Endothelial cell of umbilical vein (primary cell): ENCODE results near the gene CAPN7. TPM values are rescaled to one million over a fixed set of nuclear protein-coding genes. Genes with fewer than 3 reads are reported as not detected.

ENCODE experiments used
- BruUV-seq: library from RNA; stranded (reverse); fragments of 400-500 nt; replicated peaks from 2 replicates; lab custom pipeline; 2021; lab: Mats Ljungman, UMichigan
- CTCF ChIA-PET: fragments of 300-600, 350-600 bp; sonication (Branson Sonifier 250); formaldehyde crosslinking; loops from one replicate; lab custom pipeline; 2021; ENCODE audit warnings: antibody characterized with exemption, inconsistent platforms; lab: Charles Lee
- POLR2A ChIA-PET: fragments of 300-600, 350-600 bp; sonication (Branson Sonifier 250); formaldehyde crosslinking; loops from one replicate; lab custom pipeline; 2021; ENCODE audit warnings: antibody characterized with exemption, inconsistent platforms; lab: Charles Lee
- DNase-seq: peaks from one replicate; pipeline ENCODE4 v3.0.0-alpha.2; 2011; ENCODE audit warnings: low read depth, low spot score
- FAIRE-seq: peaks from 2 replicates; lab custom pipeline; 2011; peaks lifted over from hg19 to GRCh38; lab: Jason Lieb, UNC
- H2AFZ ChIP-seq: 2 replicates; pipeline ENCODE4 v1.6.0; 2012; ENCODE audit warnings: low read depth, low read length, control low read depth, inconsistent platforms
- H3K27ac ChIP-seq: 2 replicates; pipeline ENCODE4 v1.5.1; 2011; ENCODE audit warnings: low read depth, mild to moderate bottlenecking, control low read depth, low read length, moderate library complexity; ENCODE audit not compliant: insufficient read depth
- H3K27me3 ChIP-seq, 2 experiments: 2 replicates each; pipeline versions ENCODE4 v1.6.0 to v1.6.1; 2011; ENCODE audit warnings: low read length in 2 of 2, mixed read lengths in 1 of 2; ENCODE audit not compliant: control insufficient read depth in 2 of 2, insufficient read depth in 2 of 2
- H3K36me3 ChIP-seq, 2 experiments: 2 replicates in 1 of 2; 3 replicates in 1 of 2; pipeline ENCODE4 v1.5.1; 2011; ENCODE audit warnings: low read length in 2 of 2, mild to moderate bottlenecking in 1 of 2, moderate library complexity in 1 of 2; ENCODE audit not compliant: control insufficient read depth in 2 of 2, insufficient read depth in 2 of 2; ENCODE audit errors: extremely low read depth in 1 of 2
- H3K4me1 ChIP-seq: 3 replicates; pipeline ENCODE4 v1.5.1; 2011; ENCODE audit warnings: mild to moderate bottlenecking, low read length; ENCODE audit not compliant: control insufficient read depth, insufficient read depth; ENCODE audit errors: extremely low read depth
- H3K4me2 ChIP-seq: 2 replicates; pipeline ENCODE4 v1.6.1; 2011; ENCODE audit warnings: low read length, control low read depth, mixed read lengths; ENCODE audit not compliant: insufficient read depth
- H3K4me3 ChIP-seq, 3 experiments: fragments of 200-600 bp in 1 of 3; sonication (generic), shearing (Covaris generic) in 1 of 3; replicated peaks in 1 of 3; 2 replicates each; pipeline ENCODE4 v1.5.1; 2011 to 2016; ENCODE audit warnings: control low read depth in 3 of 3, low read length in 3 of 3, mild to moderate bottlenecking in 2 of 3, inconsistent platforms in 1 of 3, low read depth in 1 of 3, moderate library complexity in 1 of 3; ENCODE audit not compliant: insufficient read depth in 1 of 3
- H3K79me2 ChIP-seq: 2 replicates; pipeline ENCODE4 v1.6.0; 2012; ENCODE audit warnings: low read length, inconsistent platforms; ENCODE audit not compliant: control insufficient read depth, insufficient read depth
- H3K9ac ChIP-seq: replicated peaks from 2 replicates; pipeline ENCODE3; 2011; ENCODE audit warnings: low read length, control low read depth; ENCODE audit not compliant: insufficient read depth; ENCODE audit errors: extremely low read depth
- H3K9me1 ChIP-seq: replicated peaks from 3 replicates; pipeline ENCODE4 v1.6.0; 2011; ENCODE audit warnings: mild to moderate bottlenecking, low read length; ENCODE audit not compliant: control insufficient read depth, insufficient read depth; ENCODE audit errors: extremely low read depth
- H3K9me3 ChIP-seq: replicated peaks from 2 replicates; pipeline ENCODE4 v1.5.1; 2012; ENCODE audit warnings: low read length, inconsistent platforms; ENCODE audit not compliant: control insufficient read depth, insufficient read depth
- H4K20me1 ChIP-seq: replicated peaks from 2 replicates; pipeline ENCODE3; 2011; ENCODE audit warnings: mild to moderate bottlenecking, low read length; ENCODE audit not compliant: control insufficient read depth, insufficient read depth; ENCODE audit errors: extremely low read depth
- EZH2 ChIP-seq: IDR thresholded peaks from 2 replicates; pipeline ENCODE4 v1.6.1; 2012; ENCODE audit warnings: borderline replicate concordance, low read depth, mild to moderate bottlenecking, moderate library complexity, low read length, inconsistent platforms; ENCODE audit not compliant: severe bottlenecking
- FOS ChIP-seq: IDR thresholded peaks from 2 replicates; pipeline ENCODE4 v1.6.1; 2011; ENCODE audit warnings: mild to moderate bottlenecking, low read length, moderate library complexity, borderline replicate concordance; ENCODE audit not compliant: insufficient read depth
- GATA2 ChIP-seq: IDR thresholded peaks from 2 replicates; pipeline ENCODE4 v1.7.0; 2011; ENCODE audit warnings: low read depth, mild to moderate bottlenecking, moderate library complexity, mixed read lengths, low read length; ENCODE audit not compliant: insufficient read length, insufficient read depth
- JUN ChIP-seq: IDR thresholded peaks from 2 replicates; pipeline ENCODE4 v1.6.1; 2011; ENCODE audit warnings: borderline replicate concordance, low read depth; ENCODE audit not compliant: insufficient read length, insufficient read depth
- MYC ChIP-seq: IDR thresholded peaks from one replicate; pipeline ENCODE4 v1.6.1; 2011; ENCODE audit warnings: mild to moderate bottlenecking, low read depth, low read length
- POLR2A ChIP-seq: IDR thresholded peaks from 2 replicates; pipeline ENCODE4 v1.6.1; 2012; ENCODE audit warnings: low read depth, mild to moderate bottlenecking, control low read depth, low read length
- POLR2AphosphoS5 ChIP-seq: IDR thresholded peaks from 2 replicates; pipeline ENCODE4 v1.6.1; 2012; ENCODE audit warnings: low read depth, mild to moderate bottlenecking, control low read depth, low read length, moderate library complexity; ENCODE audit not compliant: insufficient read depth
- dilution Hi-C: fragments of 300-500 bp; cut with MboI; formaldehyde crosslinking; loops from one replicate; pipeline ENCODE4 v1.15.0; 2019; ENCODE audit warnings: low sequenced_read_pairs; ENCODE audit not compliant: extremely low pct_ligation_motif_present
- intact Hi-C: fragments of 100-400 bp; cut with micrococcal nuclease; formaldehyde crosslinking; loops from one replicate; pipeline ENCODE4 v1.10.0; 2022
- polyA plus RNA-seq, 4 experiments: library from polyadenylated mRNA; depleted of rRNA in 3 of 4; stranded (reverse) in 3 of 4; unstranded in 1 of 4; fragments of >200 nt; gene quantifications; 2 replicates each; pipeline versions ENCODE4 v1.2.1 to v1.2.3, GENCODE V29; 2011 to 2012; ENCODE audit warnings: missing spikeins in 1 of 4
- total RNA-seq: library from RNA; stranded (reverse); gene quantifications from 2 replicates; pipeline ENCODE4 v1.2.3, GENCODE V29; 2021
- TF ChIP-seq, protein P1 (sequence below): IDR thresholded peaks from 2 replicates; pipeline ENCODE4 v1.6.1; 2011; ENCODE audit not compliant: insufficient read depth, insufficient read length
- TF ChIP-seq, protein P2 (sequence below), 2 donors: IDR thresholded peaks; 1 replicate in 1 of 2; 2 replicates in 1 of 2; pipeline ENCODE4 v1.5.1; 2011; ENCODE audit warnings: low read length in 2 of 2, mild to moderate bottlenecking in 2 of 2, moderate library complexity in 2 of 2, control low read depth in 1 of 2, inconsistent platforms in 1 of 2, low read depth in 1 of 2; ENCODE audit not compliant: insufficient read depth in 1 of 2; ENCODE audit errors: extremely low read depth in 1 of 2

The CAPN7 gene
- total and polyA plus RNA-seq, 2 donors (not counting 3 experiments of a cell fraction or from before 2014, with no cell fraction given), result 13.2 to 32.7 TPM

DNA sequence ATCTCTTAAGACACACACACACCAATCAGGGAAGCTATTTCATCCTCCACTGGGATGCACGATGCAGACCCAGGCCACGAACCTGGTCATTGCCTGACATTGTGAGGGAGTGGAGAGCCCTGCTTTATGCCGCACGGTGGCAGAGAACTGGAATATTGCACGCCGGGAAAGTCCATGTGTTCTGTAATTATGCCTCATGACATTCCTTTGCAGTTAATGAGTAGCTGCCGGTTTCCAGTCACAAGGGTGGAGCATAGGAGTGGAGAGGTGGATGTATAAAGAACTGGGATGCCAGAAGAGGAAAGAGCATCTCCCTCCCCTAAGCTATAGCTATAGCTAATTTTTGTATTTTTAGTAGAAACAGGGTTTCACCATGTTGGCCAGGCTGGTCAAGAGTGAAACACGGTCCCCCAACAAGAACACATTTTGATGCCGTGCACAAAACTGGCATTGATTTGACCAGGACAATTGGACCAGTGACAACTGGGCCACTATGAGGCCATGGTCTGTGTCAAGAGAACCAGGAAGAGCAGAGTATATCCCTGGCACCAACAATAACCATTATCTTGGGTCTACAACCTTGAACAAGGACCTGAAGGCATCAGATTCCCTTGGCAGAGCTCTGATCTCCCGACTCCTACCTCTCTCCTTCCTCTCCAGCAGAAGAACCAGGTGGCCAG is 74.9 kb downstream of the CAPN7 start:
- ChIA-PET CTCF (interaction anchor here (0.6 to 5.2 kb wide), 3 partner anchors 13 to 165 kb away, joined by 3 to 28 read pairs (median 9); no protein-coding TSS in a partner anchor), POLR2A (interaction anchor here (0.5 kb wide), 1 partner anchor 19 kb away, joined by 4 read pairs; no protein-coding TSS in a partner anchor)
- Histone ChIP-seq H3K9me3 (no peaks in the 10 kb centered on the region), H2AFZ (no peak overlapping the region), H3K4me3 (no peak overlapping the region), H3K36me3 (peaks cover 0 to under 1% of the 10 kb centered on the region in 2 experiments), H4K20me1 (no peaks in the 10 kb centered on the region), H3K4me1 (peaks cover 6% of the 10 kb centered on the region), H3K9me1 (no peaks in the 10 kb centered on the region), H3K27me3 (no peaks in the 10 kb centered on the region), H3K79me2 (peaks cover 82% of the 10 kb centered on the region), H3K4me2 (no peak overlapping the region), H3K9ac (no peak overlapping the region), H3K27ac (no peak overlapping the region)
- dilution Hi-C loops, result no loop called here
- no peak for FAIRE-seq
- no TSS peak for BruUV-seq
- no peak for TF ChIP-seq GATA2
- no peak for TF ChIP-seq MYC
- TF ChIP-seq FOS, result no peak
- no peak for TF ChIP-seq POLR2AphosphoS5
- TF ChIP-seq, protein P1, sequence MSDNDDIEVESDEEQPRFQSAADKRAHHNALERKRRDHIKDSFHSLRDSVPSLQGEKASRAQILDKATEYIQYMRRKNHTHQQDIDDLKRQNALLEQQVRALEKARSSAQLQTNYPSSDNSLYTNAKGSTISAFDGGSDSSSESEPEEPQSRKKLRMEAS, result no peak
- TF ChIP-seq POLR2A, result no peak
- TF ChIP-seq, protein P2, sequence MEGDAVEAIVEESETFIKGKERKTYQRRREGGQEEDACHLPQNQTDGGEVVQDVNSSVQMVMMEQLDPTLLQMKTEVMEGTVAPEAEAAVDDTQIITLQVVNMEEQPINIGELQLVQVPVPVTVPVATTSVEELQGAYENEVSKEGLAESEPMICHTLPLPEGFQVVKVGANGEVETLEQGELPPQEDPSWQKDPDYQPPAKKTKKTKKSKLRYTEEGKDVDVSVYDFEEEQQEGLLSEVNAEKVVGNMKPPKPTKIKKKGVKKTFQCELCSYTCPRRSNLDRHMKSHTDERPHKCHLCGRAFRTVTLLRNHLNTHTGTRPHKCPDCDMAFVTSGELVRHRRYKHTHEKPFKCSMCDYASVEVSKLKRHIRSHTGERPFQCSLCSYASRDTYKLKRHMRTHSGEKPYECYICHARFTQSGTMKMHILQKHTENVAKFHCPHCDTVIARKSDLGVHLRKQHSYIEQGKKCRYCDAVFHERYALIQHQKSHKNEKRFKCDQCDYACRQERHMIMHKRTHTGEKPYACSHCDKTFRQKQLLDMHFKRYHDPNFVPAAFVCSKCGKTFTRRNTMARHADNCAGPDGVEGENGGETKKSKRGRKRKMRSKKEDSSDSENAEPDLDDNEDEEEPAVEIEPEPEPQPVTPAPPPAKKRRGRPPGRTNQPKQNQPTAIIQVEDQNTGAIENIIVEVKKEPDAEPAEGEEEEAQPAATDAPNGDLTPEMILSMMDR (IDR thresholded peaks at IDR 0.05; ENCODE audit: extremely low read depth in 1 of 2, insufficient read depth in 1 of 2, low read depth in 1 of 2, low read length in 2 of 2), result no peak
- TF ChIP-seq JUN, result no peak
- no peak for TF ChIP-seq EZH2
- DNase-seq, result no peak
- intact Hi-C loops, result no loop called here
